RWPE2 (cell line): ENCODE measurements around the gene ELAC2.

Source experiments
- ATAC-seq: fragments of 200-7000 bp; cut with Tn5 transposase; 3 replicates; pipeline ENCODE4 v1.9.1; 2021; ENCODE audit warnings: low read depth
- DNase-seq: peaks from one replicate; pipeline ENCODE4 v3.0.0-alpha.2; 2020; ENCODE audit warnings: low spot score
- H3K27ac ChIP-seq: fragments of 450-650 bp; 2 replicates; pipeline ENCODE4 v1.5.1; 2017; ENCODE audit warnings: mild to moderate bottlenecking; ENCODE audit not compliant: poor library complexity, severe bottlenecking
- H3K27me3 ChIP-seq: fragments of 250-450 bp; sonication (Bioruptor Pico); 2 replicates; pipeline ENCODE4 v1.5.1; 2021; ENCODE audit warnings: mild to moderate bottlenecking, moderate library complexity; ENCODE audit not compliant: insufficient read depth, poor library complexity, severe bottlenecking
- H3K36me3 ChIP-seq: fragments of 250-450 bp; sonication (Bioruptor Pico); 2 replicates; pipeline ENCODE4 v1.5.1; 2020; ENCODE audit warnings: low read depth, mild to moderate bottlenecking, moderate library complexity
- H3K4me1 ChIP-seq: fragments of 250-450 bp; sonication (Bioruptor Pico); 2 replicates; pipeline ENCODE4 v1.5.1; 2021; ENCODE audit warnings: mild to moderate bottlenecking, moderate library complexity; ENCODE audit not compliant: insufficient read depth, poor library complexity, severe bottlenecking
- H3K4me3 ChIP-seq: fragments of 250-450 bp; sonication (Bioruptor Pico); 2 replicates; pipeline ENCODE4 v1.5.1; 2021; ENCODE audit warnings: mild to moderate bottlenecking, moderate library complexity; ENCODE audit not compliant: severe bottlenecking
- H3K9me3 ChIP-seq: fragments of 250-450 bp; sonication (Bioruptor Pico); 2 replicates; pipeline ENCODE4 v1.5.1; 2021; ENCODE audit warnings: mild to moderate bottlenecking, moderate library complexity; ENCODE audit not compliant: severe bottlenecking
- TF ChIP-seq, protein P1 (sequence below): fragments of 450-650 bp; IDR thresholded peaks from one replicate; pipeline ENCODE4 v1.5.1; 2017; ENCODE audit warnings: mild to moderate bottlenecking, moderate library complexity; ENCODE audit not compliant: poor library complexity, severe bottlenecking

ELAC2 gene

GRCh38 chr17:12977008-12977751, 40.6 kb downstream of the ELAC2 start:
- Histone ChIP-seq H3K4me1 (no peaks in the 10 kb centered on the region), H3K4me3 (no peak overlapping the region), H3K36me3 (no peaks in the 10 kb centered on the region), H3K27me3 (peaks cover 4% of the 10 kb centered on the region), H3K9me3 (no peaks in the 10 kb centered on the region), H3K27ac (no peak overlapping the region)
- ATAC-seq, result 0 out of 3 replicates have a peak, but pooled peaks have one; percentile 12
- TF ChIP-seq, protein P1, sequence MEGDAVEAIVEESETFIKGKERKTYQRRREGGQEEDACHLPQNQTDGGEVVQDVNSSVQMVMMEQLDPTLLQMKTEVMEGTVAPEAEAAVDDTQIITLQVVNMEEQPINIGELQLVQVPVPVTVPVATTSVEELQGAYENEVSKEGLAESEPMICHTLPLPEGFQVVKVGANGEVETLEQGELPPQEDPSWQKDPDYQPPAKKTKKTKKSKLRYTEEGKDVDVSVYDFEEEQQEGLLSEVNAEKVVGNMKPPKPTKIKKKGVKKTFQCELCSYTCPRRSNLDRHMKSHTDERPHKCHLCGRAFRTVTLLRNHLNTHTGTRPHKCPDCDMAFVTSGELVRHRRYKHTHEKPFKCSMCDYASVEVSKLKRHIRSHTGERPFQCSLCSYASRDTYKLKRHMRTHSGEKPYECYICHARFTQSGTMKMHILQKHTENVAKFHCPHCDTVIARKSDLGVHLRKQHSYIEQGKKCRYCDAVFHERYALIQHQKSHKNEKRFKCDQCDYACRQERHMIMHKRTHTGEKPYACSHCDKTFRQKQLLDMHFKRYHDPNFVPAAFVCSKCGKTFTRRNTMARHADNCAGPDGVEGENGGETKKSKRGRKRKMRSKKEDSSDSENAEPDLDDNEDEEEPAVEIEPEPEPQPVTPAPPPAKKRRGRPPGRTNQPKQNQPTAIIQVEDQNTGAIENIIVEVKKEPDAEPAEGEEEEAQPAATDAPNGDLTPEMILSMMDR, result no peak
- no peak for DNase-seq

DNA sequence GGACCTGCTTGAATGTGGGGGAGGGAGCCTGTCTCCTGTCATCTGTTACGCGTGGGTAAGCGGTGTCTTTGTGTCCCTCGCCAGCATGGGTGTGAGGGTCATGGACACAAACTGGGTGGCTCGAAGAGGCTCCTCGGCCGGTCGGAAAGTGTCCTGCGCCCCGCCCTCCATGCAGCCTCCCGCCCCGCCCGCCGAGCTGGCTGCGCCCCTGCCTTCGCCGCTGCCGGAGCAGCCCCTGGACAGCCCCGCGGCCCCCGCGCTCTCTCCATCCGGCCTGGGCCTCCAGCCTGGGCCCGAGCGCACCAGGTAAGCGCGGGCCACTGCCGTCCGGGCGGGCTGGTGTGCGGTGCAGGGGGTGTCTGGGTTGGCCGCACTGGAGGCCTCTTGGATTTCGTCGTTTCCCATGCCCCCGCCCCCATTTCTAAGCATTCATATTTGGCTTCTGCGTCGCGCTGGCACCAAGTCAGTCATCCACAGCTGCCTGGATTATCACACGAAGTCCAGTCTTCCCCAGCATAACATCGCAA, 43.8 kb downstream of the ELAC2 start:
- Histone ChIP-seq H3K27ac (no peak overlapping the region), H3K4me1 (no peaks in the 10 kb centered on the region), H3K36me3 (no peaks in the 10 kb centered on the region), H3K4me3 (no peak overlapping the region), H3K9me3 (no peaks in the 10 kb centered on the region), H3K27me3 (peaks cover 4% of the 10 kb centered on the region)
- ATAC-seq (peak; percentile 63), DNase-seq (no peak)
- TF ChIP-seq, protein P1, result no peak

DNA sequence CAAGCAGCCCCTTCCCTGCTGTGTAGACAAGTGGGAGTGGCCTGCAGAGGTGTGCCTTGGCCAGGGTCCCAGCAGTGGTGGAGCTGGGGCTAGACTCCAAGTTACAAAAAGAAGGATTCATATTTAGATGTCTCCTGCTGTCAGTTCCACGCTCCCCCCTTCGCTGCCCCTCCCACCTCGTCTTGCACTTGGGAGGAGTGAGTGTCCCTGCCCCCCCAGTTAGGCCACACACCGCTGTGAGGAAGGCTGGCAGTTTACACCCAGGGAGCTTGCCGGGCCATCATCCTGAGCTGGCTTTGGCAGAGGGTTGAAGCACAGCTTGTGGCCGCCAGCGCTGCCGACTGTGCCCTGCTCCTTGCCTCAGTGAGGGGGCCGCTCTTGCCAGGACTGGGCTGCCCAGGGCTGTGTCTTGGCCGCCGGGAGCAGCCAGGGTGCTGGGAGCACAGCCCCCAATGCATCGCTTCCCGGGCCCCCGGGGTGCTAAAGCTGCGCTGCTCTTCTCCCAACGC, 44.3 kb downstream of the ELAC2 start:
- TF ChIP-seq, protein P1, result no peak
- no peaks in the 10 kb centered on the region for H3K36me3 ChIP-seq
- H3K4me1 ChIP-seq, result no peaks in the 10 kb centered on the region
- no peak overlapping the region for H3K27ac ChIP-seq
- ATAC-seq (peak; percentile 35; the same call in 1 of the 3 replicates), DNase-seq (no peak)
- no peak overlapping the region for H3K4me3 ChIP-seq
- H3K27me3 ChIP-seq, result peaks cover 4% of the 10 kb centered on the region
- no peaks in the 10 kb centered on the region for H3K9me3 ChIP-seq

DNA sequence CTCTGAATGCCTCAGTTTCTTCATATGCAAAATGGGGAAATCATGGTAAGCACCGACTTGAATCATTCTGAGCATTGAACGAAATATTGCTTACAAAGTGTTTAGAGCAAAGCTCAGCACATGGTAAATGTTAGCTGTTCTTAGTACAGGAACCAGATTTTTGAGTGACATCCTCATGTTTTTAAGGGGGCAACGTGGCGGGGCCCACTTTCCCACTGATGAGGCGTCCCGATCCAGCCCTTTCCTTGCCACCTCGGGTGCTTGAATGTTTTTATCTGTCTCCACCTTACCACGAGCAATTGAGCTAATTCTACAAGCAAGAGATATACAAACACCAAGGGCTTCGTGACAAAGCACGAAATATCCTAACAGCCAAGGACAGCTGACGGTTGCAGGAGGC, 49.9 kb downstream of the ELAC2 start:
- ATAC-seq (no peak), DNase-seq (no peak)
- Histone ChIP-seq H3K4me3 (no peak overlapping the region), H3K36me3 (no peaks in the 10 kb centered on the region), H3K9me3 (no peaks in the 10 kb centered on the region), H3K4me1 (no peaks in the 10 kb centered on the region), H3K27me3 (no peaks in the 10 kb centered on the region), H3K27ac (no peak overlapping the region)
- TF ChIP-seq, protein P1, result no peak

- H3K27ac ChIP-seq, result no peak overlapping the region
- no peaks in the 10 kb centered on the region for H3K4me1 ChIP-seq
- H3K27me3 ChIP-seq, result no peaks in the 10 kb centered on the region
- no peak for DNase-seq
- H3K4me3 ChIP-seq, result no peak overlapping the region
- no peak for ATAC-seq
- TF ChIP-seq, protein P1, result no peak
- no peaks in the 10 kb centered on the region for H3K36me3 ChIP-seq
- H3K9me3 ChIP-seq, result no peaks in the 10 kb centered on the region
Observed at GRCh38 chr17:12966413-12966812, 51.4 kb downstream of the ELAC2 start.
